Ovary (tissue), 9 donors: Measurements from ENCODE around the gene HLTF. TPM values are rescaled to one million over a fixed set of nuclear protein-coding genes. Genes with fewer than 3 reads are reported as not detected.

Source experiments
- DNase-seq, 5 donors: peaks; one replicate each; pipeline ENCODE4 v3.0.0-alpha.2; 2019 to 2020
- H3K27ac ChIP-seq, 2 donors: fragments of 200-600 bp; one replicate each; pipeline versions ENCODE4 v1.5.1 to v1.8.0; 2019 to 2022
- H3K27me3 ChIP-seq: fragments of 200-600 bp; one replicate; pipeline ENCODE4 v1.8.0; 2022
- H3K36me3 ChIP-seq: fragments of 200-600 bp; sonication (generic); one replicate; pipeline ENCODE4 v1.5.1; 2019
- H3K4me1 ChIP-seq: one replicate; pipeline ENCODE4 v1.8.1; 2013; ENCODE audit warnings: mild to moderate bottlenecking, moderate library complexity; ENCODE audit not compliant: insufficient read depth
- H3K4me3 ChIP-seq: fragments of 200-600 bp; sonication (generic); one replicate; pipeline ENCODE4 v1.5.1; 2017
- H3K9me3 ChIP-seq, 2 donors: fragments of 200-600 bp in 1 of 2; sonication (generic) in 1 of 2; one replicate each; pipeline versions ENCODE4 v1.5.1 to v1.8.1; 2013 to 2019; ENCODE audit warnings: mild to moderate bottlenecking in 1 of 2, moderate library complexity in 1 of 2
- CTCF ChIP-seq, 3 donors: fragments of 450-650 bp in 2 of 3; fragments of 200-600 bp in 1 of 3; IDR thresholded peaks; one replicate each; pipeline versions ENCODE4 v1.5.1 to v1.8.0; 2016 to 2022; ENCODE audit warnings: antibody characterized with exemption in 3 of 3, mild to moderate bottlenecking in 1 of 3
- EP300 ChIP-seq: sonication (generic); formaldehyde crosslinking; IDR thresholded peaks from one replicate; pipeline ENCODE4 v1.6.1; 2017; ENCODE audit warnings: antibody characterized with exemption
- POLR2A ChIP-seq: fragments of 450-650 bp; IDR thresholded peaks from one replicate; pipeline ENCODE4 v1.6.1; 2017; ENCODE audit warnings: antibody characterized with exemption, mild to moderate bottlenecking, moderate library complexity
- WGBS, 3 donors: extraction: QIAGEN DNeasy Blood & Tissue Kit in 1 of 3; methylation state at CpG; one replicate each; pipeline versions ENCODE4 v1.1.5 to v1.1.7; 2013 to 2017; 5-methylcytosine and 5-hydroxymethylcytosine counted together
- intact Hi-C, 4 donors: fragments of 100-400 bp; cut with DNase I; formaldehyde crosslinking; loops; one replicate each; pipeline versions ENCODE4 v1.11.0 to v1.15.1; 2022 to 2023
- polyA plus RNA-seq, 2 donors: library from polyadenylated mRNA; stranded (reverse); fragments of 200-250 nt in 1 of 2; fragments of 350-450 nt in 1 of 2; fragmentation: Illumina TruSeq in 1 of 2; extraction: RNeasy Lipid Tissue Mini Kit (QIAGEN cat#74804) in 1 of 2; gene quantifications; one replicate each; pipeline ENCODE4 v1.2.3, GENCODE V29; 2013 to 2014
- total RNA-seq, 7 donors: library from RNA; depleted of rRNA in 2 of 7; stranded (reverse); fragments of >200 nt in 2 of 7; fragmentation: NEBNext Ultra II Directional in 3 of 7; extraction: Animal tissue kit (Norgen Biotek cat#: 25700) in 3 of 7; gene quantifications; one replicate each; pipeline versions ENCODE4 v1.1.0 to v1.2.4, GENCODE V29; 2016 to 2023
- donor health status: DM: no; HTN: no; CAD: no; lungs with moderate emphysema.
- donor health status: DM: no; HTN: no; CAD: no.
- donor health status: Bipolar disorder and iron deficiency.
- donor health status: DM: yes; HTN: yes; CAD: no.
- donor health status: DM: no; HTN: no; CAD: no.
- donor health status: DM: yes; HTN: yes; CAD: no.

HLTF gene
- total and polyA plus RNA-seq, 9 donors = 11.3 to 35.3 (median 31.0) TPM

- intact Hi-C loops = no loop called here
- Histone ChIP-seq H3K4me3 (no peak overlapping the region), H3K36me3 (no peaks in the 10 kb centered on the region), H3K9me3 (no peaks in the 10 kb centered on the region), H3K27ac (no peak overlapping the region), H3K27me3 (no peaks in the 10 kb centered on the region), H3K4me1 (peaks cover 2% of the 10 kb centered on the region)
- no peak for DNase-seq
- WGBS, 3 donors = 91 to 96% (median 92%) methylated on average over 3 of the region's 3 CpGs
- no peak for TF ChIP-seq POLR2A
- TF ChIP-seq CTCF (IDR thresholded peaks at IDR 0.05) = no peak
- no peak for TF ChIP-seq EP300
These were observed 86.1 kb downstream of the HLTF start for GRCh38 chr3:149000206-149000745.

- Histone ChIP-seq H3K27ac (no peak overlapping the region), H3K4me1 (peaks cover 2% of the 10 kb centered on the region), H3K9me3 (no peaks in the 10 kb centered on the region), H3K36me3 (no peaks in the 10 kb centered on the region), H3K4me3 (no peak overlapping the region), H3K27me3 (no peaks in the 10 kb centered on the region)
- TF ChIP-seq EP300 (no peak), POLR2A (no peak), CTCF (IDR thresholded peaks at IDR 0.05) (no peak)
- no peak for DNase-seq
- intact Hi-C loops = no loop called here
- 90 to 92% (median 91%) methylated on average over 3 of the region's 3 CpGs for WGBS, 3 donors
These were observed 86.5 kb downstream of the HLTF start for GRCh38 chr3:148999806-149000205.

DNA sequence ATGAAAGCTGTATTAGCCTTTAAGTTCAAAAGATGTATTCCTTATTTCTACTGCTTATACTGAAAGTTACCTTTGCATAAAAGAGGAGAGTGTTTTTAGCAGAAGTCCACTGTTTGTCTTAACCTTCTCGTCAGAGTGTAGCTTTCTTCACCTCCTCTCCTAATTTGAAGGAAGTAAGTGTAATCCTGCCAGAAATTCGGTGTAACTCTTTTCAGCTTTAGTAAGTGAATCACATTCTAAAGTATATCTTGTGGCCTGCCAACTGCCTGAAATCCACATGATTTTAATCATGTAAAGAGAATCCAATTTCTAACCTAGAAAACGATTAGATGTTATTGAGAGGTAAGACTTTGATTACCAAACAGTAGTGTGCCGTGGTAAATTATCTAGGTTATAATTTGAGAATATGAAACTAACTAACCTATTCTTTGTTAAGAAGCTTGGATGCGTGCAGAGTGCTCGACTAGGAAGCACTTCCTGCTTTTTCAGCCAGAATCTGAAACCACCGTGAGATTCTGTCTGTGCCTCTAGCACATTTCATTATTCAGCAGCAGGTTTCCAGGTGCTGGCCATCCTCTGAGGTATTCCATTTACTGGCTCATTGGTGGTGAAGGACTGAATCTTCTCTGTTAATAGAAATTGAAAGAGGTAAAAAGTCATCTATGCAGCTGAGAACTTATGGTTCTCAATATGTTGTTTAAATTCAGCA lies 87.5 kb downstream of the HLTF start:
- intact Hi-C loops = no loop called here
- TF ChIP-seq EP300 = no peak
- no peak for TF ChIP-seq CTCF (IDR thresholded peaks at IDR 0.05)
- TF ChIP-seq POLR2A = no peak

DNA sequence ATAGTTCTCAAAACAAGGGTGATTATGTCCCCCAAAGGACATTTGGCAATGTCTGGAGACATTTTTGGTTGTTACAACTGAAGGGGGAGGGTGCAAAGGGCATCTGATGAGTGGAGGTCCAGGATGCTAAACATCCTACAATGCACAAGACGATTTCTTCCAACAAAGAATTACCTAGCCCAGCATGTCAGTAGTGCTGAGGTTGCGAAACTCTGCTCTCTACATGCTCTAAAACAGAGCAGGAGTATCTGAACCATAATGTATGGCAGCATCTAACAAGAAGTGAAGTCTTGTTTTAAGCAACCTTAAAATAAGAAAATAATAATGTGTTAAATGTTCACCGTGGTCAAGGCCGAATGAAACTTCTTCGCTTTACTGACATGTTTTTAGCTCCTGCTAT lies 88.0 kb downstream of the HLTF start:
- Histone ChIP-seq H3K9me3 (no peaks in the 10 kb centered on the region), H3K4me3 (no peak overlapping the region), H3K27ac (peak overlapping the region in 1 of 2 donors; percentile 31), H3K27me3 (no peaks in the 10 kb centered on the region), H3K36me3 (no peaks in the 10 kb centered on the region), H3K4me1 (peaks cover 5% of the 10 kb centered on the region)
- TF ChIP-seq POLR2A = no peak
- TF ChIP-seq CTCF (IDR thresholded peaks at IDR 0.05) = no peak
- no peak for TF ChIP-seq EP300
- WGBS, 3 donors = 37 to 59% (median 49%) methylated on average over 5 of the region's 5 CpGs
- intact Hi-C loops = no loop called here
- no peak for DNase-seq

More for the DNA sequence above, 87.5 kb downstream of the HLTF start:
- no peaks in the 10 kb centered on the region for H3K9me3 ChIP-seq
- no peak overlapping the region for H3K4me3 ChIP-seq
- H3K27me3 ChIP-seq = no peaks in the 10 kb centered on the region
- WGBS, 3 donors = 28 to 41% (median 33%) methylated on average over 7 of the region's 7 CpGs
- peak overlapping the region in 1 of 2 donors; percentile 31 for H3K27ac ChIP-seq
- H3K4me1 ChIP-seq = peaks cover 2% of the 10 kb centered on the region
- H3K36me3 ChIP-seq = no peaks in the 10 kb centered on the region
- DNase-seq = no peak
